Right lobe of liver (tissue), 6 donors: Measurements from ENCODE around the gene NXNL1. TPM values are rescaled to one million over a fixed set of nuclear protein-coding genes. Genes with fewer than 3 reads are reported as not detected.
"Not testable (repeated sequence)": the region's sequence is repeated elsewhere in the genome, so short reads cannot be mapped to it uniquely, and the experiment has no call there.

Experiments used
- ATAC-seq, 4 donors: fragments of 200-7000 bp; cut with Tn5 transposase; one replicate each; pipeline ENCODE4 v1.9.1; 2020; ENCODE audit warnings: mild to moderate bottlenecking in 4 of 4, moderate library complexity in 4 of 4
- DNase-seq, 3 donors: peaks; one replicate each; pipeline ENCODE4 v3.0.0-alpha.2; 2020
- H3K27ac ChIP-seq, 3 donors: fragments of 200-600 bp; one replicate each; pipeline ENCODE4 v1.8.0; 2022
- H3K27me3 ChIP-seq, 2 donors: fragments of 200-600 bp; one replicate each; pipeline ENCODE4 v1.8.0; 2022
- H3K36me3 ChIP-seq, 4 donors: fragments of 200-600 bp; sonication (generic) in 1 of 4; one replicate each; pipeline versions ENCODE4 v1.5.1 to v1.8.0; 2017 to 2022; ENCODE audit warnings: control low read depth in 1 of 4
- H3K4me1 ChIP-seq, 4 donors: fragments of 200-600 bp; sonication (generic) in 1 of 4; one replicate each; pipeline versions ENCODE4 v1.5.1 to v1.8.0; 2017 to 2022; ENCODE audit warnings: control low read depth in 1 of 4
- H3K4me3 ChIP-seq, 3 donors: fragments of 200-600 bp; one replicate each; pipeline ENCODE4 v1.8.0; 2022
- H3K9me3 ChIP-seq, 4 donors: fragments of 200-600 bp; sonication (generic) in 1 of 4; one replicate each; pipeline versions ENCODE4 v1.5.1 to v1.8.0; 2017 to 2022; ENCODE audit warnings: control low read depth in 1 of 4
- CTCF ChIP-seq, 4 donors: fragments of 200-600 bp in 3 of 4; fragments of 450-650 bp in 1 of 4; IDR thresholded peaks; one replicate each; pipeline versions ENCODE4 v1.5.1 to v1.8.0; 2016 to 2022; ENCODE audit warnings: antibody characterized with exemption in 4 of 4, mild to moderate bottlenecking in 2 of 4
- POLR2A ChIP-seq: fragments of 450-650 bp; IDR thresholded peaks from one replicate; pipeline ENCODE4 v1.6.1; 2017; ENCODE audit warnings: antibody characterized with exemption, mild to moderate bottlenecking
- WGBS: methylation state at CpG from one replicate; pipeline ENCODE4 v1.1.6; 2018; ENCODE audit warnings: low coverage, low lambda C conversion rate; ENCODE audit not compliant: insufficient coverage; ENCODE audit errors: missing lambda C conversion rate; 5-methylcytosine and 5-hydroxymethylcytosine counted together
- intact Hi-C, 2 donors: fragments of 100-400 bp; cut with DNase I; formaldehyde crosslinking; loops; one replicate each; pipeline versions ENCODE4 v1.11.2 to v1.14.1; 2022
- total RNA-seq, 6 experiments: library from RNA; depleted of rRNA in 2 of 6; stranded (reverse); fragments of >200 nt in 2 of 6; fragmentation: NEBNext Ultra II Directional in 3 of 6; extraction: Animal tissue kit (Norgen Biotek cat#: 25700) in 3 of 6; gene quantifications; one replicate each; pipeline versions ENCODE4 v1.1.0 to v1.2.4, GENCODE V29; 2016 to 2023
- donor health status: DM: no; HTN: yes; CAD: no.
- donor health status: DM: no; HTN: no; CAD: no.
- donor health status: DM: no; HTN: no; CAD: no.
- donor health status: DM: no; HTN: yes; CAD: no.
- donor health status: DM: no; HTN: yes; CAD: no.

Gene NXNL1
- total RNA-seq, 6 experiments from 2014 or later, result not detected

DNA sequence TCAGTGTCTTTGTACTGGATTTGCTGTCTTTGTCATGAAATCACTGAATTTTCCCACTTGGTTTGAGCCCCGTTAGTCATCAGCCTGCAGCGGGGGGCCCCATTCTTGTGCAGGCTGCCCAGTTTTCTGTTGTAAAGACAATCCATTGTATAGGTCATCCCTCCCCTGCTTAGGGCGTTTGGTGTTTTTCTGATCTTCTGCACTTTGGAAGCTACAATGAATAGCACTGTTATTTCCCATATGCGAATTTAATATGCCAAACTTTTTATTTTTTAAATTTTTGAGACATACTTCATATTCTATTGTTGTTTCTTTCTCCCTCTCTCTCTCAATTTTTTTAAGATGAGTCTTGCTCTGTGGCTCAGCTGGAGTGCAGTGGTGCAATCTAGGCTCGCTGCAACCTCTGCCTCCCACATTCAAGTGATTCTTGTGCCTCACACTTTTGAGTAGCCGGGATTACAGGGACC lies 18.6 kb upstream of the NXNL1 start:
- H3K27me3 ChIP-seq, result no peaks in the 10 kb centered on the region
- WGBS, result 77% methylated on average over 5 of the region's 6 CpGs
- intact Hi-C loops, result no loop called here
- DNase-seq (no peak), ATAC-seq (no peak)
- no peaks in the 10 kb centered on the region for H3K36me3 ChIP-seq
- H3K4me1 ChIP-seq, result no peaks in the 10 kb centered on the region
- no peaks in the 10 kb centered on the region for H3K9me3 ChIP-seq
- no peak overlapping the region for H3K27ac ChIP-seq
- TF ChIP-seq CTCF (IDR thresholded peaks at IDR 0.05) (no peak), POLR2A (no peak)
- H3K4me3 ChIP-seq, result no peak overlapping the region

- TF ChIP-seq CTCF (IDR thresholded peaks at IDR 0.05), result no peak
- no peak for TF ChIP-seq POLR2A
- peak overlapping the region in 1 of 3 donors; percentile 4 for H3K27ac ChIP-seq
- no peaks in the 10 kb centered on the region for H3K9me3 ChIP-seq
- no peaks in the 10 kb centered on the region for H3K4me1 ChIP-seq
- intact Hi-C loops, result no loop called here
- H3K36me3 ChIP-seq, result no peaks in the 10 kb centered on the region
- no peak overlapping the region for H3K4me3 ChIP-seq
- DNase-seq (no peak), ATAC-seq (peak; percentile 27 to 52 (median 49))
- 62% methylated on average over 2 of the region's 10 CpGs for WGBS
- no peaks in the 10 kb centered on the region for H3K27me3 ChIP-seq
Observed at GRCh38 chr19:17475541-17476115, 14.9 kb upstream of the NXNL1 start.

DNA sequence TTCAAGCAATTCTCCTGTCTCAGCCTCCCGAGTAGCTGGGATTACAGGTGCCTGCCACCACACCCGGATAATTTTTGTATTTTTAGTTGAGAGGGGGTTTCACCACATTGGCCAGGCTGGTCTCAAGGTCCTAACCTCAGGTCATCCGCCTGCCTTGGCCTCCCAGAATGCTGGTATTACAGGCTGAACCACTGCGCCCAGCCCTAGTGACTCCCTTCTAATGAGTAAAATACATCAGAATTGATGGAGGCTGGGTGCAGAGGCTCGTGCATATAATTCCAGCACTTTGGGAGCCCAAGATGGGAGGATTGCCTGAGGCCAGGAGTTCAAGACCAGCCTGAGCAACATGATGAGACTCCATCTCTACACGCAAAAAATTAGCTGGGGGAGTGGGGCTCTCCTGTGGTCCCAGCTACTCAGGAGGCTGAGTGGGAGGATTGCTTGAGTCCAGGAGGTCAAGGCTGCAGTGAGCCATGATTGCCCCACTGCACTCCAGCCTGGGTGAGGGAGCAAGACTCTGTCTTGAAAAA lies 14.3 kb upstream of the NXNL1 start:
- H3K4me3 ChIP-seq, H3K36me3 ChIP-seq, H3K27me3 ChIP-seq, intact Hi-C loops, H3K4me1 ChIP-seq, DNase-seq, H3K9me3 ChIP-seq, ATAC-seq: not testable (repeated sequence)
- peak overlapping the region in 1 of 3 donors; percentile 4 for H3K27ac ChIP-seq
- 88% methylated on average over 1 of the region's 6 CpGs for WGBS

- DNase-seq (no peak), ATAC-seq (no peak)
- Histone ChIP-seq H3K9me3 (no peaks in the 10 kb centered on the region), H3K36me3 (no peaks in the 10 kb centered on the region), H3K27me3 (no peaks in the 10 kb centered on the region), H3K4me1 (no peaks in the 10 kb centered on the region), H3K4me3 (no peak overlapping the region), H3K27ac (no peak overlapping the region)
- TF ChIP-seq CTCF (IDR thresholded peaks at IDR 0.05) (no peak), POLR2A (no peak)
- intact Hi-C loops, result no loop called here
- WGBS, result 68% methylated on average over 7 of the region's 9 CpGs
Observed at GRCh38 chr19:17473041-17473440, 12.3 kb upstream of the NXNL1 start.

DNA sequence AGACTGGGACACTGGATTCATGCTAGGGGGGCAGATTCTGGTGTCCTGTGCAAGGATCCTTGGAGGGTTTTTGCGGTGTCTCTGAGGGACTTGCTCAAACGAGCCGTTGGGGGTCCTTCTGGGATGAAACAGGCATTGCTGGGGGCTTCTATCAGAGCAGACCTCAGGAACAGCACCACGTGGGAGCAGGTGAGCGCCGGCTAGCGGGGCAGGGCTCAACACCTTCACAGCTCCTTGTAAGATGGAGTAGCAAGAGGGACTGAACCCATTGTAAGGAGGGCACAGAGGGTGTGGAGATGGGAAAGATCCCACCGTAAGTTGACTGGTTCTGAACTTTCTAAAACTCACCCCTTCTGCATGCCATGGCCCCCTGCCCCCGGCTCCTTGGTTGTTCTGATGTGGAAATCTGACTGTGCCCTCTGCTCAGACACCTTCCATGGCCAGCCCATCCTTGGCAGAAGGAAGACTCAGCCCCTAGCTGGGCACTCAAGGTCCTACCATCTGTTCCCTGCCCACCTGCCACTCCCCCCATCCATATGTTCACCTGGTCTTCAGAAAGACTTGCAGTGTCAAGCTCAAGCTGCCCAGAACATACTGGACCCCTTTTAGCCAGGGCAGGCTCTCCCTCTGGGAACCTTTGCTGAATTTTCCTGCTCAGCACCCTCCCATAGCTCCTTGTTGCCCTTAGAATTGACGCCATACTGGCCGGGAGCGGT lies 10.8 kb upstream of the NXNL1 start:
- Histone ChIP-seq H3K9me3 (no peaks in the 10 kb centered on the region), H3K4me3 (no peak overlapping the region), H3K36me3 (no peaks in the 10 kb centered on the region), H3K27me3 (no peaks in the 10 kb centered on the region), H3K27ac (no peak overlapping the region), H3K4me1 (no peaks in the 10 kb centered on the region)
- 76% methylated on average over 6 of the region's 12 CpGs for WGBS
- intact Hi-C loops, result no loop called here
- DNase-seq, result no peak
- TF ChIP-seq POLR2A (no peak), CTCF (IDR thresholded peaks at IDR 0.05) (no peak)
- ATAC-seq, result no peak
